Kidney (tissue), 14 donors: ENCODE measurements around the gene CDK6. TPM values are rescaled to one million over a fixed set of nuclear protein-coding genes. Genes with fewer than 3 reads are reported as not detected.

Experiments used
- DNase-seq, 5 donors: peaks; one replicate each; pipeline ENCODE4 v3.0.0-alpha.2; 2013 to 2020
- FAIRE-seq: peaks from 2 replicates; lab custom pipeline; 2012; peaks lifted over from hg19 to GRCh38; lab: Jason Lieb, UNC
- H3K27ac ChIP-seq, 2 donors: one replicate each; pipeline ENCODE4 v1.7.0; 2013; ENCODE audit warnings: low read depth in 2 of 2, low read length in 2 of 2, inconsistent platforms in 1 of 2
- H3K27me3 ChIP-seq: one replicate; pipeline ENCODE4 v1.7.1; 2013; ENCODE audit warnings: low read length, inconsistent platforms; ENCODE audit not compliant: control insufficient read depth, insufficient read depth
- H3K36me3 ChIP-seq, 3 donors: one replicate each; pipeline versions ENCODE4 v1.7.0 to v1.7.1; 2013; ENCODE audit warnings: low read length in 3 of 3, control low read depth in 1 of 3, inconsistent platforms in 1 of 3; ENCODE audit not compliant: insufficient read depth in 3 of 3, control insufficient read depth in 2 of 3
- H3K4me1 ChIP-seq, 3 donors: one replicate each; pipeline versions ENCODE4 v1.7.0 to v1.7.1; 2013; ENCODE audit warnings: low read length in 3 of 3, inconsistent platforms in 1 of 3, low read depth in 1 of 3; ENCODE audit not compliant: control insufficient read depth in 2 of 3, insufficient read depth in 2 of 3
- H3K4me3 ChIP-seq, 3 donors: one replicate each; pipeline versions ENCODE4 v1.7.0 to v1.8.1; 2013; ENCODE audit warnings: low read length in 3 of 3, control low read depth in 1 of 3, inconsistent platforms in 1 of 3
- H3K9ac ChIP-seq, 3 donors: one replicate each; pipeline versions ENCODE4 v1.7.0 to v1.7.1; 2013; ENCODE audit warnings: low read length in 3 of 3, control low read depth in 1 of 3, inconsistent platforms in 1 of 3
- H3K9me3 ChIP-seq, 3 donors: one replicate each; pipeline versions ENCODE4 v1.7.0 to v1.7.1; 2013; ENCODE audit warnings: low read length in 3 of 3, control low read depth in 1 of 3, inconsistent platforms in 1 of 3; ENCODE audit not compliant: control insufficient read depth in 2 of 3, insufficient read depth in 1 of 3
- intact Hi-C: fragments of 100-400 bp; cut with DNase I; formaldehyde crosslinking; loops from one replicate; pipeline ENCODE4 v1.11.1; 2022
- polyA plus RNA-seq: library from polyadenylated mRNA; stranded (reverse); fragments of 350-450 nt; fragmentation: Illumina TruSeq; extraction: RNeasy Lipid Tissue Mini Kit (QIAGEN cat#74804); gene quantifications from one replicate; pipeline ENCODE4 v1.2.3, GENCODE V29; 2014; ENCODE audit warnings: low read depth, low replicate concordance; ENCODE audit not compliant: insufficient read depth
- total RNA-seq: library from RNA; stranded (reverse); fragmentation: NEBNext Ultra II Directional; extraction: Animal tissue kit (Norgen Biotek cat#: 25700); gene quantifications from one replicate; pipeline ENCODE4 v1.2.1, GENCODE V29; 2021
- TF ChIP-seq, protein P1 (sequence below): IDR thresholded peaks from 3 replicates; pipeline ENCODE4 v1.5.1; 2012; ENCODE audit warnings: mild to moderate bottlenecking, moderate library complexity, borderline replicate concordance; ENCODE audit not compliant: insufficient read depth; ENCODE audit errors: extremely low read depth
- donor health status: control.
- donor health status: control.
- donor health status: control.
- donor health status: control.
- donor health status: control.
- donor health status: DM: yes; HTN: yes; CAD: no.
- donor health status: Normal renal cell carcinoma (clear cell type).

CDK6 gene
- total and polyA plus RNA-seq, 2 donors from 2014 or later, result 3.6 to 20.8 TPM

GRCh38 chr7:92661651-92662050, 174.7 kb downstream of the CDK6 start:
- H3K4me1 ChIP-seq, result no peaks in the 10 kb centered on the region
- TF ChIP-seq, protein P1, sequence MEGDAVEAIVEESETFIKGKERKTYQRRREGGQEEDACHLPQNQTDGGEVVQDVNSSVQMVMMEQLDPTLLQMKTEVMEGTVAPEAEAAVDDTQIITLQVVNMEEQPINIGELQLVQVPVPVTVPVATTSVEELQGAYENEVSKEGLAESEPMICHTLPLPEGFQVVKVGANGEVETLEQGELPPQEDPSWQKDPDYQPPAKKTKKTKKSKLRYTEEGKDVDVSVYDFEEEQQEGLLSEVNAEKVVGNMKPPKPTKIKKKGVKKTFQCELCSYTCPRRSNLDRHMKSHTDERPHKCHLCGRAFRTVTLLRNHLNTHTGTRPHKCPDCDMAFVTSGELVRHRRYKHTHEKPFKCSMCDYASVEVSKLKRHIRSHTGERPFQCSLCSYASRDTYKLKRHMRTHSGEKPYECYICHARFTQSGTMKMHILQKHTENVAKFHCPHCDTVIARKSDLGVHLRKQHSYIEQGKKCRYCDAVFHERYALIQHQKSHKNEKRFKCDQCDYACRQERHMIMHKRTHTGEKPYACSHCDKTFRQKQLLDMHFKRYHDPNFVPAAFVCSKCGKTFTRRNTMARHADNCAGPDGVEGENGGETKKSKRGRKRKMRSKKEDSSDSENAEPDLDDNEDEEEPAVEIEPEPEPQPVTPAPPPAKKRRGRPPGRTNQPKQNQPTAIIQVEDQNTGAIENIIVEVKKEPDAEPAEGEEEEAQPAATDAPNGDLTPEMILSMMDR, result no peak
- no peak for FAIRE-seq

GRCh38 chr7:92658671-92659070, 177.7 kb downstream of the CDK6 start:
- no peak for FAIRE-seq
- H3K27ac ChIP-seq, result no peak overlapping the region
- DNase-seq, result no peak
- TF ChIP-seq, protein P1, result no peak
- peaks cover 0 to 2% (median 0%) of the 10 kb centered on the region in 3 donors for H3K36me3 ChIP-seq
- intact Hi-C loops, result no loop called here
- no peak overlapping the region for H3K9ac ChIP-seq
- no peak overlapping the region for H3K4me3 ChIP-seq
- no peaks in the 10 kb centered on the region for H3K27me3 ChIP-seq
- H3K4me1 ChIP-seq, result no peaks in the 10 kb centered on the region
- H3K9me3 ChIP-seq, result no peaks in the 10 kb centered on the region

More at GRCh38 chr7:92661651-92662050, 174.7 kb downstream of the CDK6 start:
- Histone ChIP-seq H3K9me3 (no peaks in the 10 kb centered on the region), H3K36me3 (peaks cover 0 to 2% (median 0%) of the 10 kb centered on the region in 3 donors), H3K27ac (no peak overlapping the region), H3K27me3 (no peaks in the 10 kb centered on the region), H3K9ac (no peak overlapping the region), H3K4me3 (no peak overlapping the region)
- DNase-seq, result no peak
- intact Hi-C loops, result no loop called here

DNA sequence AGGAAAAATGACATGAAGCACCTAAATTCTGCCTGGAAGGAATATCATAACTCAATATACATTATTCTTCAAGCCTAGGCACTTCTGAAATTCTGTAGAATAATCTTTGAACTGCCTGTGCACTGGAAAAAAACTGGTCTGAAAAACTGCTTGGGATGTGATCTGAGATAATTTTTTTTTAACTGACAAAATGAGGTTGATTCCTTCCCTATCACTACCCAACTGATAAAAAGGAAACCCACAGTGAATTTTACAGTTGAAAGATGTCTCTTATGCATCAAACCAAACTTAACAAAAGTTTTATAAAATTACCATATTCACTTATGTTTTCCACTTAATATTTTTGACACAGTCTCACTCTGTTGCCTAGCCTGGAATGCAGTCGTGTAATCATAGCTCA, 179.0 kb downstream of the CDK6 start:
- intact Hi-C loops, result no loop called here
- DNase-seq (no peak), FAIRE-seq (no peak)
- H3K27ac ChIP-seq, result no peak overlapping the region
- H3K4me1 ChIP-seq, result peaks cover 0 to 4% (median 0%) of the 10 kb centered on the region in 3 donors
- no peaks in the 10 kb centered on the region for H3K27me3 ChIP-seq
- no peak overlapping the region for H3K9ac ChIP-seq
- peaks cover 0 to 2% (median 0%) of the 10 kb centered on the region in 3 donors for H3K36me3 ChIP-seq
- TF ChIP-seq, protein P1, result no peak
- no peaks in the 10 kb centered on the region for H3K9me3 ChIP-seq
- no peak overlapping the region for H3K4me3 ChIP-seq

DNA sequence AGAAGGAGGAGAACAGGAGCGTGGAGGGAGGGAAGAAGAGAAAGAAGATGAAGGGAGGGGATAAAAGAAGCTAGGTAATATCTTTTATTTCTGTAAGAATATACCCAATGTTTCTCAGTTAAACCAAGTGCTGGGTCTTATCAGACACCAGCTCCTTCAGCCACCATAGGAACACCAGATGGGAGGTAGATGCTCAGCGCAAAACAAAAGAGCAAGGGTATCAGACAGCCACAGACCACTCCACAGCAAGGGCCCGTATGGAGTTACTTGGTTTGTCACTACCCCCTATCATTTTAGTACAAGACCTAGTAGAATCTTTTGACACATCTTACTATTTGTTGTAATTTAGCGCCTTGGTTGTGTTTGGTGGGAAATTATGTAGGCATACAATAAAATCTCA, 180.3 kb downstream of the CDK6 start:
- intact Hi-C loops, result no loop called here
- FAIRE-seq (no peak), DNase-seq (no peak)
- Histone ChIP-seq H3K27me3 (no peaks in the 10 kb centered on the region), H3K4me1 (peaks cover 0 to 4% (median 0%) of the 10 kb centered on the region in 3 donors), H3K9ac (no peak overlapping the region), H3K4me3 (no peak overlapping the region), H3K27ac (no peak overlapping the region), H3K36me3 (peaks cover 0 to 2% (median 0%) of the 10 kb centered on the region in 3 donors), H3K9me3 (no peaks in the 10 kb centered on the region)
- TF ChIP-seq, protein P1, result no peak
